ENCODE results near the gene MYO1E. TPM values are rescaled to one million over a fixed set of nuclear protein-coding genes. Genes with fewer than 3 reads are reported as not detected.

The MYO1E gene
- polyA plus RNA-seq, 1 donor from 2014 or later = 0.38 TPM

- no peaks in the 10 kb centered on the region for H3K9me2 ChIP-seq (ENCODE audit: insufficient read depth, low read length)
- no peak overlapping the region for H3K4me3 ChIP-seq (ENCODE audit: low read length)
- H3K9me3 ChIP-seq (ENCODE audit: low read length) = no peaks in the 10 kb centered on the region
- no peak overlapping the region for H3K27ac ChIP-seq (ENCODE audit: low read length)
- no peaks in the 10 kb centered on the region for H3F3A ChIP-seq (ENCODE audit: insufficient read depth, low read length, poor library complexity, severe bottlenecking)
- H3K27me3 ChIP-seq (ENCODE audit: insufficient read depth, low read depth, low read length) = no peaks in the 10 kb centered on the region
- no peak overlapping the region for H2AFZ ChIP-seq (ENCODE audit: low read depth, low read length)
- no peaks in the 10 kb centered on the region for H3K36me3 ChIP-seq (ENCODE audit: insufficient read depth, low read length)
- TF ChIP-seq POLR2AphosphoS5 (IDR thresholded peaks at IDR 0.05) = no peak
- TF ChIP-seq SMC3 (conservative IDR thresholded peaks at IDR 0.05; ENCODE audit: poor library complexity) = no peak
- TF ChIP-seq RAD21 (conservative IDR thresholded peaks at IDR 0.05) = no peak
- TF ChIP-seq TAF1 (IDR thresholded peaks at IDR 0.05; ENCODE audit: low read depth) = no peak
- no peak for TF ChIP-seq REST (IDR thresholded peaks at IDR 0.05; ENCODE audit: borderline replicate concordance)
- TF ChIP-seq CTCF (IDR thresholded peaks at IDR 0.05; ENCODE audit: poor library complexity, severe bottlenecking) = no peak
- no peak for TF ChIP-seq EZH2 (IDR thresholded peaks at IDR 0.05; ENCODE audit: borderline replicate concordance, insufficient read depth, low read length, poor library complexity, severe bottlenecking)
- no peak for TF ChIP-seq EP300 (conservative IDR thresholded peaks at IDR 0.05; ENCODE audit: poor library complexity, severe bottlenecking)
- no peak for TF ChIP-seq MXI1 (conservative IDR thresholded peaks at IDR 0.05; ENCODE audit: poor library complexity, severe bottlenecking)
- no peaks in the 10 kb centered on the region for H3K79me2 ChIP-seq (replicated peaks; ENCODE audit: insufficient read depth, low read length)
- no peaks in the 10 kb centered on the region for H4K20me1 ChIP-seq (ENCODE audit: insufficient read depth)
- H3K9ac ChIP-seq (ENCODE audit: low read length) = no peak overlapping the region
- H3K4me2 ChIP-seq (ENCODE audit: low read length) = no peak overlapping the region
Measured at GRCh38 chr15:59332009-59332408, 40.7 kb downstream of the MYO1E start.

GRCh38 chr15:59330649-59331048, 42.0 kb downstream of the MYO1E start:
- H3K9me3 ChIP-seq (ENCODE audit: low read length) = no peaks in the 10 kb centered on the region
- no peak overlapping the region for H3K9ac ChIP-seq (ENCODE audit: low read length)
- H4K20me1 ChIP-seq (ENCODE audit: insufficient read depth) = no peaks in the 10 kb centered on the region
- TF ChIP-seq RAD21 (conservative IDR thresholded peaks at IDR 0.05) (no peak), MXI1 (conservative IDR thresholded peaks at IDR 0.05; ENCODE audit: poor library complexity, severe bottlenecking) (no peak), EP300 (conservative IDR thresholded peaks at IDR 0.05; ENCODE audit: poor library complexity, severe bottlenecking) (no peak), POLR2AphosphoS5 (IDR thresholded peaks at IDR 0.05) (no peak), TAF1 (IDR thresholded peaks at IDR 0.05; ENCODE audit: low read depth) (no peak), CTCF (IDR thresholded peaks at IDR 0.05; ENCODE audit: poor library complexity, severe bottlenecking) (no peak), REST (IDR thresholded peaks at IDR 0.05; ENCODE audit: borderline replicate concordance) (no peak)
- H3K9me2 ChIP-seq (ENCODE audit: insufficient read depth, low read length) = no peaks in the 10 kb centered on the region
- H3K36me3 ChIP-seq (ENCODE audit: insufficient read depth, low read length) = no peaks in the 10 kb centered on the region
- H3K27ac ChIP-seq (ENCODE audit: low read length) = no peak overlapping the region
- H3K4me2 ChIP-seq (ENCODE audit: low read length) = no peak overlapping the region
- no peak overlapping the region for H3K4me3 ChIP-seq (ENCODE audit: low read length)
- no peaks in the 10 kb centered on the region for H3F3A ChIP-seq (ENCODE audit: insufficient read depth, low read length, poor library complexity, severe bottlenecking)
- H3K27me3 ChIP-seq (ENCODE audit: insufficient read depth, low read depth, low read length) = no peaks in the 10 kb centered on the region
- H3K79me2 ChIP-seq (replicated peaks; ENCODE audit: insufficient read depth, low read length) = no peaks in the 10 kb centered on the region
- H2AFZ ChIP-seq (ENCODE audit: low read depth, low read length) = no peak overlapping the region
